H9 (cell line): Measurements from ENCODE around the gene ACOT7. TPM values are rescaled to one million over a fixed set of nuclear protein-coding genes. Genes with fewer than 3 reads are reported as not detected.

ENCODE experiments used
- DNase-seq: peaks from one replicate; pipeline ENCODE4 v3.0.0-alpha.2; 2017
- H2AFZ ChIP-seq: one replicate; pipeline ENCODE4 v1.6.1; 2013; ENCODE audit warnings: mild to moderate bottlenecking, low read length, control low read depth, moderate library complexity
- H2AK5ac ChIP-seq: 2 replicates; pipeline ENCODE4 v1.6.1; 2013; ENCODE audit warnings: low read length, control low read depth, mixed read lengths; ENCODE audit not compliant: insufficient read length
- H2BK120ac ChIP-seq: one replicate; pipeline ENCODE4 v1.6.1; 2013; ENCODE audit warnings: low read depth, mild to moderate bottlenecking, low read length, control low read depth, inconsistent platforms; ENCODE audit not compliant: poor library complexity, severe bottlenecking
- H2BK12ac ChIP-seq: 2 replicates; pipeline ENCODE4 v1.6.1; 2013; ENCODE audit warnings: low read length, control low read depth, mixed read lengths, low read depth; ENCODE audit not compliant: insufficient read length
- H2BK15ac ChIP-seq: 2 replicates; pipeline ENCODE4 v1.6.1; 2013; ENCODE audit warnings: low read depth, low read length, control low read depth
- H2BK20ac ChIP-seq: one replicate; pipeline ENCODE4 v1.6.1; 2013; ENCODE audit warnings: low read depth, mild to moderate bottlenecking, low read length, control low read depth, inconsistent platforms; ENCODE audit not compliant: poor library complexity, severe bottlenecking
- H2BK5ac ChIP-seq: 2 replicates; pipeline ENCODE4 v1.6.1; 2013; ENCODE audit warnings: low read length, control low read depth, mixed read lengths; ENCODE audit not compliant: insufficient read length
- H3K14ac ChIP-seq: 2 replicates; pipeline ENCODE4 v1.6.1; 2013; ENCODE audit warnings: low read length, control low read depth; ENCODE audit not compliant: insufficient read depth
- H3K18ac ChIP-seq: 2 replicates; pipeline ENCODE4 v1.6.1; 2013; ENCODE audit warnings: low read depth, mild to moderate bottlenecking, mixed read lengths, low read length, control low read depth; ENCODE audit not compliant: insufficient read length
- H3K23ac ChIP-seq: 2 replicates; pipeline ENCODE4 v1.6.1; 2013; ENCODE audit warnings: low read length, control low read depth, mixed read lengths, low read depth; ENCODE audit not compliant: insufficient read length
- H3K23me2 ChIP-seq: 2 replicates; pipeline ENCODE4 v1.6.1; 2013; ENCODE audit warnings: low read depth, mild to moderate bottlenecking, mixed read lengths, low read length, control low read depth; ENCODE audit not compliant: insufficient read length, poor library complexity, severe bottlenecking
- H3K27ac ChIP-seq: 2 replicates; pipeline ENCODE4 v1.5.1; 2013; ENCODE audit warnings: low read length, control low read depth, mixed read lengths, low read depth; ENCODE audit not compliant: insufficient read length
- H3K27me3 ChIP-seq: 2 replicates; pipeline ENCODE4 v1.6.1; 2013; ENCODE audit warnings: low read length, control low read depth, inconsistent platforms; ENCODE audit not compliant: insufficient read depth
- H3K4ac ChIP-seq: 2 replicates; pipeline ENCODE4 v1.6.1; 2013; ENCODE audit warnings: low read depth, mild to moderate bottlenecking, control low read depth, inconsistent platforms, low read length, moderate library complexity
- H3K4me1 ChIP-seq: 2 replicates; pipeline ENCODE4 v1.6.1; 2013; ENCODE audit warnings: low read length, control low read depth, inconsistent platforms; ENCODE audit not compliant: insufficient read depth
- H3K4me2 ChIP-seq: 2 replicates; pipeline ENCODE4 v1.6.1; 2013; ENCODE audit warnings: low read length, control low read depth, mixed read lengths; ENCODE audit not compliant: insufficient read length, insufficient read depth
- H3K56ac ChIP-seq: 2 replicates; pipeline ENCODE4 v1.6.1; 2013; ENCODE audit warnings: low read depth, mild to moderate bottlenecking, mixed read lengths, low read length, control low read depth; ENCODE audit not compliant: insufficient read length
- H3K79me1 ChIP-seq: 2 replicates; pipeline ENCODE4 v1.6.1; 2013; ENCODE audit warnings: low read depth, mild to moderate bottlenecking, moderate library complexity, low read length, control low read depth, inconsistent platforms; ENCODE audit not compliant: insufficient read depth, poor library complexity, severe bottlenecking
- H3K79me2 ChIP-seq: 2 replicates; pipeline ENCODE4 v1.6.1; 2013; ENCODE audit warnings: low read length, control low read depth, inconsistent platforms; ENCODE audit not compliant: insufficient read depth
- H3K9ac ChIP-seq: 2 replicates; pipeline ENCODE4 v1.6.1; 2013; ENCODE audit warnings: low read length, control low read depth, mixed read lengths; ENCODE audit not compliant: insufficient read length; ENCODE audit errors: extremely low read depth
- H3K9me3 ChIP-seq: one replicate; pipeline ENCODE4 v1.6.1; 2013; ENCODE audit warnings: low read depth, low read length, inconsistent platforms; ENCODE audit not compliant: control insufficient read depth
- H3T11ph ChIP-seq: one replicate; pipeline ENCODE4 v1.6.1; 2013; ENCODE audit warnings: mild to moderate bottlenecking, low read length, control low read depth, inconsistent platforms
- H4K20me1 ChIP-seq: one replicate; pipeline ENCODE4 v1.6.1; 2013; ENCODE audit not compliant: control insufficient read depth, insufficient read length, insufficient read depth
- H4K5ac ChIP-seq: 2 replicates; pipeline ENCODE4 v1.6.1; 2013; ENCODE audit warnings: low read depth, mild to moderate bottlenecking, mixed read lengths, low read length, control low read depth; ENCODE audit not compliant: insufficient read length
- H4K8ac ChIP-seq: replicated peaks from 2 replicates; pipeline ENCODE4 v1.6.1; 2013; ENCODE audit warnings: low read length, control low read depth, mixed read lengths, low read depth; ENCODE audit not compliant: insufficient read length
- H4K91ac ChIP-seq: 2 replicates; pipeline ENCODE4 v1.6.1; 2013; ENCODE audit warnings: low read depth, mild to moderate bottlenecking, moderate library complexity, mixed read lengths, low read length, control low read depth; ENCODE audit not compliant: insufficient read length
- H3K27ac Mint-ChIP-seq, 3 experiments: 2 replicates in 2 of 3; 3 replicates in 1 of 3; pipeline ENCODE4 v1.8.0; 2020 to 2021; ENCODE audit warnings: mixed read lengths in 3 of 3, mild to moderate bottlenecking in 1 of 3, moderate library complexity in 1 of 3
- H3K27me3 Mint-ChIP-seq: 2 replicates; pipeline ENCODE4 v1.8.0; 2021; ENCODE audit warnings: low read depth, mild to moderate bottlenecking, moderate library complexity, mixed read lengths
- H3K36me3 Mint-ChIP-seq, 3 experiments: 2 replicates in 2 of 3; 3 replicates in 1 of 3; pipeline ENCODE4 v1.8.0; 2020 to 2021; ENCODE audit warnings: low read depth in 3 of 3, mixed read lengths in 3 of 3; ENCODE audit not compliant: insufficient read depth in 1 of 3
- H3K4me1 Mint-ChIP-seq, 2 experiments: 2 replicates each; pipeline ENCODE4 v1.8.0; 2020; ENCODE audit warnings: mixed read lengths in 2 of 2
- H3K4me3 Mint-ChIP-seq, 2 experiments: 2 replicates in 1 of 2; 3 replicates in 1 of 2; pipeline ENCODE4 v1.8.0; 2020 to 2021; ENCODE audit warnings: mild to moderate bottlenecking in 2 of 2, mixed read lengths in 2 of 2, moderate library complexity in 1 of 2
- H3K9me3 Mint-ChIP-seq, 2 experiments: 2 replicates in 1 of 2; 3 replicates in 1 of 2; pipeline ENCODE4 v1.8.0; 2020; ENCODE audit warnings: mild to moderate bottlenecking in 2 of 2, mixed read lengths in 2 of 2, moderate library complexity in 1 of 2
- CTCF ChIP-seq: fragments of 200-600 bp; sonication (generic); conservative IDR thresholded peaks from 3 replicates; pipeline ENCODE4 v1.8.0; 2021; ENCODE audit warnings: antibody characterized with exemption, mild to moderate bottlenecking
- WGBS: extraction: QIAGEN DNeasy Blood & Tissue Kit; methylation state at CpG from one replicate; pipeline ENCODE4 v1.1.7; 2013; ENCODE audit warnings: missing lambda C conversion rate, low lambda C conversion rate, mixed read lengths; ENCODE audit not compliant: insufficient read length; ENCODE audit errors: extremely low coverage; 5-methylcytosine and 5-hydroxymethylcytosine counted together
- total RNA-seq: library from RNA; stranded (reverse); gene quantifications from 2 replicates; pipeline ENCODE4 v1.2.1, GENCODE V29; 2021

The ACOT7 gene
- total RNA-seq, 1 experiment from 2014 or later, result 87.4 TPM

DNA sequence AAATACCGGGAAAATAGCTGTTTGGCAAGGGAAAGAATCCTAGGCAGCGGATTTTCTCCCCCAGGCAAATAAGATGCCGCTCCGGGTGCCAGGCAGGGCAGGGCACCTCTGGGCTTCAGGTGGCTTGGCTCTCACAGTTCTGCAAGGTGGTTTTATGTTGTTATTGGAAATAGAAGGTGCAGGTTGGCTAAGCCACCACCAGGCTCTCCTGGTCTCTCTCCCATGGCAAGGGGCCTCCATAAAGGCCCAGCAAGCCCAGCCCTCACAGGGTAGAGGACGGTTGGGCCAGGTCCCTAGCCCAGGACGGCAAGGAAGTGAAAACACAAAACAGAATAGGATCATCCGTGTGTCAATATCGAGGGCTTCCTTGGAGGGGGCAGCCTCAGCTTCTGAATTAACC is 95.0 kb downstream of the ACOT7 start:
- Histone ChIP-seq H3K4ac (no peak overlapping the region), H4K91ac (no peak overlapping the region), H2BK120ac (no peak overlapping the region), H2AK5ac (no peak overlapping the region), H3K23me2 (no peaks in the 10 kb centered on the region), H3K9me3 (no peaks in the 10 kb centered on the region), H3K14ac (no peak overlapping the region), H3K56ac (no peak overlapping the region), H3K18ac (no peak overlapping the region), H4K20me1 (no peaks in the 10 kb centered on the region), H3K27ac (no peak overlapping the region), H2BK15ac (no peak overlapping the region), H2BK12ac (no peak overlapping the region), H3K9ac (no peak overlapping the region), H3K79me1 (no peaks in the 10 kb centered on the region), H3T11ph (no peak overlapping the region), H3K4me2 (no peak overlapping the region), H2AFZ (no peak overlapping the region), H3K4me1 (no peaks in the 10 kb centered on the region), H4K5ac (no peak overlapping the region), H3K23ac (no peak overlapping the region), H3K79me2 (no peaks in the 10 kb centered on the region), H4K8ac (no peak overlapping the region), H2BK20ac (no peak overlapping the region), H2BK5ac (no peak overlapping the region), H3K27me3 (no peaks in the 10 kb centered on the region)
- TF ChIP-seq CTCF, result 0 out of 3 replicates have a peak, but pooled peaks have one; percentile 19
- no peak for DNase-seq
- Mint-ChIP-seq H3K27ac (no peak overlapping the region), H3K4me1 (no peaks in the 10 kb centered on the region), H3K4me3 (no peak overlapping the region), H3K36me3 (peaks cover 18 to 28% (median 19%) of the 10 kb centered on the region in 3 experiments; a peak in 6 of 7 replicates), H3K27me3 (no peaks in the 10 kb centered on the region; the same call in 1 of the 2 replicates), H3K9me3 (no peaks in the 10 kb centered on the region)
- WGBS, result no CpG with 5 or more reads among the region's 8 CpGs
